Astrocyte (in vitro differentiated cells and primary cell): ENCODE measurements around the gene TSPEAR. TPM values are rescaled to one million over a fixed set of nuclear protein-coding genes. Genes with fewer than 3 reads are reported as not detected.

Experiments
- DNase-seq: peaks from one replicate; pipeline ENCODE4 v3.0.0-alpha.2; 2010; ENCODE audit warnings: low read depth
- FAIRE-seq: peaks from 2 replicates; lab custom pipeline; 2011; peaks lifted over from hg19 to GRCh38; lab: Jason Lieb, UNC
- H2AFZ ChIP-seq: 2 replicates; pipeline ENCODE4 v1.6.0; 2012; ENCODE audit warnings: low read depth, low read length, inconsistent platforms
- H3K27ac ChIP-seq: 2 replicates; pipeline ENCODE4 v1.5.1; 2011; ENCODE audit warnings: low read depth, low read length, inconsistent platforms
- H3K27me3 ChIP-seq: 2 replicates; pipeline ENCODE4 v1.6.0; 2011; ENCODE audit warnings: low read length, inconsistent platforms; ENCODE audit not compliant: insufficient read depth
- H3K36me3 ChIP-seq: 2 replicates; pipeline ENCODE4 v1.5.1; 2011; ENCODE audit warnings: low read length, inconsistent platforms; ENCODE audit not compliant: insufficient read depth
- H3K4me1 ChIP-seq: 2 replicates; pipeline ENCODE4 v1.5.1; 2011; ENCODE audit warnings: low read length, inconsistent platforms; ENCODE audit not compliant: insufficient read depth
- H3K4me2 ChIP-seq: 2 replicates; pipeline ENCODE4 v1.6.0; 2012; ENCODE audit warnings: low read length, inconsistent platforms
- H3K4me3 ChIP-seq: 2 replicates; pipeline ENCODE4 v1.5.1; 2011; ENCODE audit warnings: low read depth, mild to moderate bottlenecking, low read length, inconsistent platforms; ENCODE audit not compliant: insufficient read depth
- H3K79me2 ChIP-seq: 2 replicates; pipeline ENCODE4 v1.6.0; 2012; ENCODE audit warnings: mild to moderate bottlenecking, low read length, inconsistent platforms; ENCODE audit not compliant: insufficient read depth
- H3K9ac ChIP-seq: 2 replicates; pipeline ENCODE4 v1.6.0; 2012; ENCODE audit warnings: mild to moderate bottlenecking, low read length, inconsistent platforms
- H3K9me3 ChIP-seq: 2 replicates; pipeline ENCODE4 v1.5.1; 2012; ENCODE audit warnings: low read depth, mild to moderate bottlenecking, low read length, inconsistent platforms; ENCODE audit not compliant: insufficient read depth
- H4K20me1 ChIP-seq: 2 replicates; pipeline ENCODE4 v1.6.0; 2012; ENCODE audit warnings: low read length, inconsistent platforms; ENCODE audit not compliant: insufficient read depth
- H3K27ac Mint-ChIP-seq: one replicate; pipeline ENCODE4 v1.8.0; 2021; ENCODE audit warnings: mild to moderate bottlenecking, mixed read lengths; ENCODE audit not compliant: unreplicated experiment
- H3K27me3 Mint-ChIP-seq: one replicate; pipeline ENCODE4 v1.8.0; 2021; ENCODE audit warnings: low read depth, mixed read lengths; ENCODE audit not compliant: unreplicated experiment
- H3K36me3 Mint-ChIP-seq: one replicate; pipeline ENCODE4 v1.8.0; 2021; ENCODE audit warnings: low read depth, mixed read lengths; ENCODE audit not compliant: unreplicated experiment
- H3K4me1 Mint-ChIP-seq: one replicate; pipeline ENCODE4 v1.8.0; 2021; ENCODE audit warnings: low read depth, mixed read lengths; ENCODE audit not compliant: unreplicated experiment
- H3K4me3 Mint-ChIP-seq: one replicate; pipeline ENCODE4 v1.8.0; 2021; ENCODE audit warnings: mild to moderate bottlenecking, moderate library complexity, mixed read lengths; ENCODE audit not compliant: unreplicated experiment
- H3K9me3 Mint-ChIP-seq: one replicate; pipeline ENCODE4 v1.8.0; 2021; ENCODE audit warnings: mild to moderate bottlenecking, mixed read lengths; ENCODE audit not compliant: unreplicated experiment
- EZH2 ChIP-seq: IDR thresholded peaks from 2 replicates; pipeline ENCODE4 v1.6.1; 2012; ENCODE audit warnings: mild to moderate bottlenecking, low read length, inconsistent platforms; ENCODE audit not compliant: insufficient read depth
- total RNA-seq: library from RNA; stranded (reverse); gene quantifications from 2 replicates; pipeline ENCODE4 v1.2.1, GENCODE V29; 2021
- TF ChIP-seq, protein P1 (sequence below): IDR thresholded peaks from 2 replicates; pipeline ENCODE4 v1.5.1; 2011; ENCODE audit warnings: low read depth, mild to moderate bottlenecking, inconsistent platforms, low read length, moderate library complexity; ENCODE audit not compliant: insufficient read depth

The TSPEAR gene
- total RNA-seq, 1 donor from 2014 or later, result not detected

GRCh38 chr21:44589094-44589493 lies 122.3 kb downstream of the TSPEAR start:
- no peak overlapping the region for H3K27ac Mint-ChIP-seq
- no peaks in the 10 kb centered on the region for H3K36me3 ChIP-seq
- H3K79me2 ChIP-seq, result no peaks in the 10 kb centered on the region
- no peak overlapping the region for H3K4me3 Mint-ChIP-seq
- H2AFZ ChIP-seq, result no peak overlapping the region
- no peaks in the 10 kb centered on the region for H3K9me3 ChIP-seq
- H3K4me1 ChIP-seq, result no peaks in the 10 kb centered on the region
- peaks cover 2% of the 10 kb centered on the region for H3K4me1 Mint-ChIP-seq
- peaks cover 9% of the 10 kb centered on the region for H3K9me3 Mint-ChIP-seq
- FAIRE-seq (no peak), DNase-seq (no peak)
- no peaks in the 10 kb centered on the region for H3K36me3 Mint-ChIP-seq
- H3K4me2 ChIP-seq, result no peak overlapping the region
- TF ChIP-seq, protein P1, sequence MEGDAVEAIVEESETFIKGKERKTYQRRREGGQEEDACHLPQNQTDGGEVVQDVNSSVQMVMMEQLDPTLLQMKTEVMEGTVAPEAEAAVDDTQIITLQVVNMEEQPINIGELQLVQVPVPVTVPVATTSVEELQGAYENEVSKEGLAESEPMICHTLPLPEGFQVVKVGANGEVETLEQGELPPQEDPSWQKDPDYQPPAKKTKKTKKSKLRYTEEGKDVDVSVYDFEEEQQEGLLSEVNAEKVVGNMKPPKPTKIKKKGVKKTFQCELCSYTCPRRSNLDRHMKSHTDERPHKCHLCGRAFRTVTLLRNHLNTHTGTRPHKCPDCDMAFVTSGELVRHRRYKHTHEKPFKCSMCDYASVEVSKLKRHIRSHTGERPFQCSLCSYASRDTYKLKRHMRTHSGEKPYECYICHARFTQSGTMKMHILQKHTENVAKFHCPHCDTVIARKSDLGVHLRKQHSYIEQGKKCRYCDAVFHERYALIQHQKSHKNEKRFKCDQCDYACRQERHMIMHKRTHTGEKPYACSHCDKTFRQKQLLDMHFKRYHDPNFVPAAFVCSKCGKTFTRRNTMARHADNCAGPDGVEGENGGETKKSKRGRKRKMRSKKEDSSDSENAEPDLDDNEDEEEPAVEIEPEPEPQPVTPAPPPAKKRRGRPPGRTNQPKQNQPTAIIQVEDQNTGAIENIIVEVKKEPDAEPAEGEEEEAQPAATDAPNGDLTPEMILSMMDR, result no peak
- no peak for TF ChIP-seq EZH2
- H4K20me1 ChIP-seq, result no peaks in the 10 kb centered on the region
- H3K9ac ChIP-seq, result no peak overlapping the region
- no peak overlapping the region for H3K27ac ChIP-seq
- no peaks in the 10 kb centered on the region for H3K27me3 ChIP-seq
- peaks cover 39% of the 10 kb centered on the region for H3K27me3 Mint-ChIP-seq
- H3K4me3 ChIP-seq, result no peak overlapping the region

DNA sequence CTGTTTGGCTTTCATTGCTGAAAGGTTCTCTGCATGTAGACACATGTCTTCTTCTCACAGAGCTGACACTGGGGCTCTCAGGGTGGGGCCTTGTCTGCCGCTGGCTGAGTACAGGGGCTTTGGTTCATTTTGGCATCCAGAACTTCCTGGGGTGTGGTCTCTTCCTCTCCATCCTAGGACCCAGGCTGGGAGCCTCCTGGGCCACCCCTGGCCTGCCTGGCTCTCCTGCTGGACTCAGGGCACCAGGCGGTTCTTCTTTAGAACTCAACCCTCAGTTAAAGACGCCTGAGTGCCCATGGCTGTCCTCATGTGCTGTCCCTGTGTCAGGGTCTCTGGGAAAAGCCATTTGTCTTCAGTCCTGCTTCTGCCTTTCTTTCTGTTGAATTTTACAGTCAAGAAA lies 125.5 kb downstream of the TSPEAR start:
- H3K79me2 ChIP-seq, result no peaks in the 10 kb centered on the region
- no peaks in the 10 kb centered on the region for H3K36me3 Mint-ChIP-seq
- DNase-seq, result no peak

GRCh38 chr21:44583800-44584147 lies 127.6 kb downstream of the TSPEAR start:
- no peaks in the 10 kb centered on the region for H3K79me2 ChIP-seq
- no peak overlapping the region for H3K4me2 ChIP-seq
- Mint-ChIP-seq H3K9me3 (peaks cover 25% of the 10 kb centered on the region), H3K4me1 (no peaks in the 10 kb centered on the region), H3K36me3 (no peaks in the 10 kb centered on the region), H3K27ac (no peak overlapping the region), H3K27me3 (peaks cover 30% of the 10 kb centered on the region), H3K4me3 (no peak overlapping the region)
- no peaks in the 10 kb centered on the region for H4K20me1 ChIP-seq
- no peaks in the 10 kb centered on the region for H3K27me3 ChIP-seq
- TF ChIP-seq EZH2, result no peak
- TF ChIP-seq, protein P1, result no peak
- peaks cover 6% of the 10 kb centered on the region for H3K9me3 ChIP-seq
- no peaks in the 10 kb centered on the region for H3K4me1 ChIP-seq
- no peak for FAIRE-seq
- H3K9ac ChIP-seq, result no peak overlapping the region
- H2AFZ ChIP-seq, result no peak overlapping the region
- H3K4me3 ChIP-seq, result no peak overlapping the region
- DNase-seq, result no peak
- no peak overlapping the region for H3K27ac ChIP-seq
- H3K36me3 ChIP-seq, result no peaks in the 10 kb centered on the region

More for the DNA sequence above, 125.5 kb downstream of the TSPEAR start:
- no peak overlapping the region for H3K4me3 Mint-ChIP-seq
- Histone ChIP-seq H3K36me3 (no peaks in the 10 kb centered on the region), H3K27ac (no peak overlapping the region), H3K27me3 (no peaks in the 10 kb centered on the region), H3K9me3 (peaks cover 6% of the 10 kb centered on the region), H3K4me3 (no peak overlapping the region), H2AFZ (no peak overlapping the region), H3K9ac (no peak overlapping the region), H3K4me1 (no peaks in the 10 kb centered on the region), H3K4me2 (no peak overlapping the region), H4K20me1 (no peaks in the 10 kb centered on the region)
- FAIRE-seq, result no peak
- no peak for TF ChIP-seq EZH2
- TF ChIP-seq, protein P1, result no peak
- H3K27ac Mint-ChIP-seq, result no peak overlapping the region
- H3K27me3 Mint-ChIP-seq, result peaks cover 35% of the 10 kb centered on the region
- no peaks in the 10 kb centered on the region for H3K4me1 Mint-ChIP-seq
- H3K9me3 Mint-ChIP-seq, result peaks cover 22% of the 10 kb centered on the region
